ENCODE measurements around the gene AP4B1.

- TF ChIP-seq CTCF (IDR thresholded peaks at IDR 0.05; ENCODE audit: poor library complexity) (no peak), EZH2 (IDR thresholded peaks at IDR 0.05; ENCODE audit: borderline replicate concordance) (no peak), EZH2phosphoT487 (IDR thresholded peaks at IDR 0.05; ENCODE audit: low read depth, severe bottlenecking, unreplicated experiment) (no peak)
Measured at GRCh38 chr1:113945329-113945728, 40.7 kb upstream of the AP4B1 start.
